HG03103 (cell line): ENCODE measurements around the gene GPR176.
"Not testable (repeated sequence)": the region's sequence is repeated elsewhere in the genome, so short reads cannot be mapped to it uniquely, and the experiment has no call there.

Experiments
- ATAC-seq: cut with Tn5 transposase; IDR thresholded peaks from one replicate; pipeline ENCODE4 v1.9.1; 2021; ENCODE audit warnings: low read depth; ENCODE audit not compliant: unreplicated experiment

Gene GPR176

DNA sequence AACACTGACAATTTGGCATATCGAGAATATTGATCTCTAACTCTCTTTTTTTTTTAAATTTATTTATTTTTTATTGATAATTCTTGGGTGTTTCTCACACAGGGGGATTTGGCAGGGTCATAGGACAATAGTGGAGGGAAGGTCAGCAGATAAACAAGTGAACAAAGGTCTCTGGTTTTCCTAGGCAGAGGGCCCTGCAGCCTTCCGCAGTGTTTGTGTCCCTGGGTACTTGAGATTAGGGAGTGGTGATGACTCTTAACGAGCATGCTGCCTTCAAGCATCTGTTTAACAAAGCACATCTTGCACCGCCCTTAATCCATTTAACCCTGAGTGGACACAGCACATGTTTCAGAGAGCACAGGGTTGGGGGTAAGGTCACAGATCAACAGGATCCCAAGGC is 27.0 kb downstream of the GPR176 start:
- ATAC-seq = not testable (repeated sequence)

DNA sequence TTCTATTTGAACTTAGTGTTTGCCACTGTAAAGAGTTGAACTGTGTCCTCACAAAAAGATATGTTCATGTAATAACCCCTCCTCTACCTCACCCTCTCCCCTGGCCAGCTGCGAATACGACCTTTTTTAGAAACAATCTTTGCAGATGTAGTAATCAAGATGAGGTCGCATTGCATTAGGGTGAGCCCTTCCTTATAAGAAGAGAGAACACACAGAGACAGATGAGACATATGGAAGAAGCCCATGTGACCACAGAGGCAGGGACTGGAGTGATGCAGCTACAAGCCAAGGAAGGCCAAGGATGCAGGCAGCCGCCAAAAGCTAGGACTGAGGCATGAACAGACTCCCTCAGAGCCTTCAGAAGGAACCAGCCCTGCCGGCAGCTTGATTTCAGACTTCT is 27.6 kb downstream of the GPR176 start:
- ATAC-seq = no peak

DNA sequence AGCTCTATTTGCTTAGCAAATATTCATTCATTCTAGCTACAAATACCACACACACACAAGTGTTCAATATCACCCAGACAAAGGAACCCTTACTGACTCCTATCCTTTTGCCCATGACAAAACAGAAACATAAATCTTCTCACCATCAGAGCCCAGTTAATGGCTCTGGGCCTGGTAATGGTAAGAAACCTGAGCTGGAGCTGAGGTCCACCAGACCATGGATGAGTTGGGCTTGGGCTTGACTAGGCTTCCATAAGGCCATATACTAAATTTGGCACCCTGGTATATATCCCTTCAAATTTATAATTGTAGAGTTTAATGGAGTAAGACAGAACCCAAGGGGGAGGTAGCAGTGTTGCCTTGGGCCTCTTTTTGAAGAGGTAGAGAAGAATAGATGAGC is 29.4 kb downstream of the GPR176 start:
- no peak for ATAC-seq

GRCh38 chr15:39889601-39890000 is 30.5 kb downstream of the GPR176 start:
- ATAC-seq = no peak

- ATAC-seq = no peak
These were observed 31.3 kb downstream of the GPR176 start for GRCh38 chr15:39888809-39889208.

DNA sequence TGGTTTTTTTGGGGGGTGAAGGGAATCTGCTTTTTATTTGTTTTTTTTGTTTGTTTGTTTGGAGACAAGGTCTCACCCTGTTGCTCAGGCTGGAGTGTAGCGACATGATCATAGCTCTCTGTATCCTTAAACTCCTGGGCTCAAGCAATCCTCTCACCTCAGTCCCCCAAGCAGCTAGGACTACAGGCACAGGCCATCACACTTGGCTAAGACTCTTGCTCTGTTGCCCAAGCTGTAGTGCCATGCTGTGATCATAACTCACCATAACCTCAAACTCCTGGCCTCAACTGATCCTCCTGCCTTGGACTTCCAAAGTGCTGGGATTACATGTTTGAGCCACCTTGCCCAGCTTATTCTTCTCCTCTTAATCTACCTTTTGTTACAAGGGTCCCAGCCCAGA is 31.8 kb downstream of the GPR176 start:
- ATAC-seq = no peak

GRCh38 chr15:39887832-39888231 is 32.2 kb downstream of the GPR176 start:
- ATAC-seq = no peak

DNA sequence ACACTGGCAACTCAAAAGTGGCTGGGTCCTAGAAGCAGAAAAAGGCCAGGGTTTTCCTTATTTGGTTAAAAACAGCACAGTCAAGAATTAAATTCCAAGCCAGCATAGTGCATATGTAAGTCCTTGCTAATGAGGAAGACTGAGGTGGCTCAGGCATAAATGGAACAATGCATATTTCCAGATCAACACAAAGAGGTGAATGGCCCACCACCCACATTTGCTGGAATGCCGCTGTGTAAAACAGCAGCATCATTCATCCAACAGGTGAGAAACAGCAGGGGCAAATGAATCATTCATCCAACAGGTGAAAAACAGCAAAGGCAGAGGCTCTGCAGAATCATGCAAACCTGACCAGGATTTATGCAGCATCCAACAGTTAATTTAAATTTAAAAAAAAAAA is 32.9 kb downstream of the GPR176 start:
- no peak for ATAC-seq

GRCh38 chr15:39886418-39886817 is 33.6 kb downstream of the GPR176 start:
- no peak for ATAC-seq

- ATAC-seq = no peak
These were observed 34.8 kb downstream of the GPR176 start for GRCh38 chr15:39885099-39885777.

GRCh38 chr15:39884351-39884750 is 35.7 kb downstream of the GPR176 start:
- no peak for ATAC-seq

- ATAC-seq = no peak
These were observed 37.5 kb downstream of the GPR176 start for GRCh38 chr15:39882602-39883001.

- ATAC-seq = no peak
These were observed 38.3 kb downstream of the GPR176 start for GRCh38 chr15:39881790-39882189.

GRCh38 chr15:39880718-39881387 is 39.2 kb downstream of the GPR176 start:
- ATAC-seq = no peak

DNA sequence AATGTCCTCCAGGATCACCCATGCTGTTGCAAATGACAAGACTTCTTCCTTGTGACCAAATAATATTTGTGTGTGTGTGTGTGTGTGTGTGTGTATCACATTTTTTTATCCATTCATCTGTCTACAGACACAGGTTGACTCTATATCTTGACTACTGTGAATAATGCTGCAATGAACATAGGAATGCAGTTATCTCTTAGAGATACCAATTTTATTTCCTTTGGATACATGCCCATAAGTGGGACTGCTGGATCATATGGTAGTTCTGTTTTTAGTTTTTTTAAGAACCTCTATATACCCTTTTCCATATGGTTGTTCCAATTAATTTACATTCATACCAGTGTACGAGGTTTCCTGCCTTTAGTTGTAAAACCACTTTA is 41.7 kb downstream of the GPR176 start:
- no peak for ATAC-seq

DNA sequence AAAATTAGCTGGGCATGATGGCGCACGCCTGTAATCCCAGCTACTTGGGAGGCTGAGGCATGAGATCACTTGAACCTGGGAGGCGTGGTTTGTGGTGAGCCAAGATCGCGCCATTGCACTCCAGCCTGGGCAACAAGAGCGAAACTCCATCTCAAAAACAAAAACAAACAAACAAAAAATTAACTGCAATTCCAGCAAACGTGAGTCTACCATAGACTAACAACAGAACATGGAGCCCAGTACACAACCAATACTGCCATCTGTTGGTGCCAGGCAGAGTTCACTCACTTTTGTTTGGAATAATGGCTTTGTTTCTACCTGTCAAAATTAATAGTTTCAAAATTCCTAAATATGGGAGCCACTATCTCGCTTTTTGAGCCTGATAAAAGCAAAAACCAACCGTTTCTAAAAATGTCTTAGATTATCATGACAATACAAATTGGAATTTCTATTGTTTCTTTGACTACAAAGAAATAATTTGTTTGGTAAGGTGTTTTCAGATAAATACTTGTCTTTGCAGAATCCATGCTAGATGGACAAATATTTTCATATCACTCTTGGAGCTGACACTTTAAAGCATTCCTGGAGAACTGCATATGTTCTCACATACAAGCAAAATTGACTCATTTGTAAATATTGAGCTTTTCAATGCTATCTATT is 45.0 kb downstream of the GPR176 start:
- no peak for ATAC-seq

- no peak for ATAC-seq
These were observed 46.1 kb downstream of the GPR176 start for GRCh38 chr15:39873978-39874377.

- ATAC-seq = no peak
These were observed 49.5 kb downstream of the GPR176 start for GRCh38 chr15:39870537-39870936.

- ATAC-seq = no peak
These were observed 50.1 kb downstream of the GPR176 start for GRCh38 chr15:39869858-39870515.

- no peak for ATAC-seq
These were observed 50.8 kb downstream of the GPR176 start for GRCh38 chr15:39869254-39869653.

DNA sequence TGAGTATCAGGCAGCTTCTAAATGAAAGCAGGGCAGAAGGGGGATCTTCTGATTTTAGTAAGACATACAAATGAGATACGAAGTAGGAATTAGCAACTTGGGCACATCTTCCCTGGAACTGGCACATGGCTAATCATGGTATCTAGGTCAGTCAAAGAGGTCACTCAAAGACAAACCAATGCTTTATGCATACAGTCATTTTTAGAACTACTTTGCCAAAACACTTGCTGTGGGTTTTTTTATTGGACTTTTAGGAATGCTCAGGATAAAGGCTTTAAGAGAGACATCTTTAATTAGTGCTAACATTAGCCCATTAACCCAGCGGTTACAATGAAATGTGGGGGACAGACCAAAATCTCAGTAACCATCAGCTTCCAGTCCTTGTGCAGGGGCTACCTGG is 51.7 kb downstream of the GPR176 start:
- no peak for ATAC-seq
